ENCODE results near the gene ZCCHC24. TPM values are rescaled to one million over a fixed set of nuclear protein-coding genes. Genes with fewer than 3 reads are reported as not detected.
A peak's percentile ranks its signal among the peaks of the same experiment; 100 is the strongest.

Gene ZCCHC24
- total RNA-seq, 1 donor from 2014 or later, result 5.9 TPM

GRCh38 chr10:79405995-79406515 is 39.4 kb downstream of the ZCCHC24 start:
- H3K36me3 ChIP-seq, result no peaks in the 10 kb centered on the region
- H3K4me1 ChIP-seq, result peaks cover 32% of the 10 kb centered on the region
- Mint-ChIP-seq H3K4me3 (no peak overlapping the region), H3K36me3 (no peaks in the 10 kb centered on the region), H3K9me3 (no peaks in the 10 kb centered on the region), H3K27me3 (ENCODE audit: insufficient read depth, low read depth) (peaks cover 9% of the 10 kb centered on the region), H3K4me1 (peaks cover 55% of the 10 kb centered on the region), H3K27ac (peak overlapping the region; percentile 85)
- H3K79me2 ChIP-seq (ENCODE audit: low read depth), result no peaks in the 10 kb centered on the region
- H3K4me3 ChIP-seq, result no peak overlapping the region
- H3K4me2 ChIP-seq, result peak overlapping the region; percentile 45
- DNase-seq (ENCODE audit: low spot score), result no peak
- no peak overlapping the region for H3K27ac ChIP-seq
- no peak for TF ChIP-seq EZH2 (IDR thresholded peaks at IDR 0.05)
- TF ChIP-seq CTCF (IDR thresholded peaks at IDR 0.05), result no peak
- TF ChIP-seq EZH2phosphoT487 (IDR thresholded peaks at IDR 0.05), result no peak
- H3K9me3 ChIP-seq (ENCODE audit: low read depth), result no peaks in the 10 kb centered on the region
- H3K9ac ChIP-seq, result no peak overlapping the region
- H4K20me1 ChIP-seq (ENCODE audit: low read depth), result no peaks in the 10 kb centered on the region
- H3K27me3 ChIP-seq, result no peaks in the 10 kb centered on the region
- peaks cover 22% of the 10 kb centered on the region for H3F3A ChIP-seq (ENCODE audit: low read depth)
- H2AFZ ChIP-seq (replicated peaks), result no peak overlapping the region

- no peaks in the 10 kb centered on the region for H3K27me3 ChIP-seq
- Mint-ChIP-seq H3K27ac (peak overlapping the region; percentile 85), H3K9me3 (no peaks in the 10 kb centered on the region), H3K4me3 (no peak overlapping the region), H3K36me3 (no peaks in the 10 kb centered on the region), H3K27me3 (ENCODE audit: insufficient read depth, low read depth) (peaks cover 6% of the 10 kb centered on the region), H3K4me1 (peaks cover 55% of the 10 kb centered on the region)
- no peak for DNase-seq (ENCODE audit: low spot score)
- H3K4me3 ChIP-seq, result no peak overlapping the region
- no peaks in the 10 kb centered on the region for H3K79me2 ChIP-seq (ENCODE audit: low read depth)
- H3K9me3 ChIP-seq (ENCODE audit: low read depth), result no peaks in the 10 kb centered on the region
- H3K36me3 ChIP-seq, result no peaks in the 10 kb centered on the region
- no peak for TF ChIP-seq EZH2 (IDR thresholded peaks at IDR 0.05)
- TF ChIP-seq CTCF (IDR thresholded peaks at IDR 0.05), result no peak
- TF ChIP-seq EZH2phosphoT487 (IDR thresholded peaks at IDR 0.05), result no peak
- H3K27ac ChIP-seq, result no peak overlapping the region
- no peak overlapping the region for H2AFZ ChIP-seq (replicated peaks)
- no peak overlapping the region for H3K9ac ChIP-seq
- H3F3A ChIP-seq (ENCODE audit: low read depth), result peaks cover 22% of the 10 kb centered on the region
- peak overlapping the region; percentile 45 for H3K4me2 ChIP-seq
- peaks cover 32% of the 10 kb centered on the region for H3K4me1 ChIP-seq
- no peaks in the 10 kb centered on the region for H4K20me1 ChIP-seq (ENCODE audit: low read depth)
Measured at GRCh38 chr10:79405221-79405994, 40.0 kb downstream of the ZCCHC24 start.

GRCh38 chr10:79404690-79405131 is 40.7 kb downstream of the ZCCHC24 start:
- H3K36me3 ChIP-seq, result no peaks in the 10 kb centered on the region
- H3K9ac ChIP-seq, result no peak overlapping the region
- Mint-ChIP-seq H3K27me3 (ENCODE audit: insufficient read depth, low read depth) (peaks cover 6% of the 10 kb centered on the region), H3K36me3 (no peaks in the 10 kb centered on the region), H3K9me3 (no peaks in the 10 kb centered on the region), H3K27ac (peak overlapping the region; percentile 82), H3K4me1 (peaks cover 58% of the 10 kb centered on the region), H3K4me3 (peak overlapping the region; percentile 20)
- no peaks in the 10 kb centered on the region for H3K79me2 ChIP-seq (ENCODE audit: low read depth)
- no peak for DNase-seq (ENCODE audit: low spot score)
- H3K9me3 ChIP-seq (ENCODE audit: low read depth), result no peaks in the 10 kb centered on the region
- TF ChIP-seq EZH2 (IDR thresholded peaks at IDR 0.05) (no peak), EZH2phosphoT487 (IDR thresholded peaks at IDR 0.05) (no peak), CTCF (IDR thresholded peaks at IDR 0.05) (no peak)
- H3F3A ChIP-seq (ENCODE audit: low read depth), result peaks cover 22% of the 10 kb centered on the region
- H3K4me1 ChIP-seq, result peaks cover 32% of the 10 kb centered on the region
- H2AFZ ChIP-seq (replicated peaks), result peak overlapping the region; percentile 45
- H3K4me3 ChIP-seq, result no peak overlapping the region
- H4K20me1 ChIP-seq (ENCODE audit: low read depth), result no peaks in the 10 kb centered on the region
- no peak overlapping the region for H3K27ac ChIP-seq
- H3K4me2 ChIP-seq, result peak overlapping the region; percentile 50
- H3K27me3 ChIP-seq, result no peaks in the 10 kb centered on the region
